ENCODE data around the gene PSTK.

DNA sequence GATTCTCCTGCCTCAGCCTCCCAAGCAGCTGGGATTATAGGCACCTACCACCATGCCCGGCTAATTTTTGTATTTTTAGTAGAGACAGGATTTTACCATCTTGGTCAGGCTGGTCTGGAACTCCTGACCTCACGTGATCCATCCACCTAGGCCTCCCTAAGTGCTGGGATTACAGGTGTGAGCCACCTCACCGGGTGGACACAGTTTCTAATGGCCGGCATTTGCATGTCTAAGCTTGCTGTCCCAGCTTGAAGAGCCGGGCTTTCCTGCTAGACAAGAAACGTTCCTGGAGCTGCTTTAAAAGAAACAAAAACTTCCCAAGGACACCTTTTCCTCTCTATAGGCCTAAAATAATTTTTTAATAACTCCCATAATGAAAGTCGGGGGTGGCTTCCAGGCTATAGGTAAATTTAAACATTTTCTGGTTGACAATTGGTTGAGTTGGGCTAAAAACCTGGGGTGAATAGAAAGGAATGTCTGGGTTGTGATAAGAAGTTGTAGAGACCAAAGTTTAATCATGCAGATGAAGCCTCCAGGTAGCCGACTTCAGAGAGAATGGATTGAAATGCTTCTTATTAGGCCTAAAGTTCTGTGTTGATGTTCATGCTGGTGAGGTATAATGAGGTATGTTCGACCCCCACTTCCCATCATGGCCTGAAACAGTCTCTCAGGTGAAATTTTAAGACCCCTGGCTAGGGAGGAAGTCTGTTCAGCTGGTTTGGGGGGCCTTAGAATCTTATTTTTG is 37.4 kb downstream of the PSTK start:
- no peak for TF ChIP-seq EZH2phosphoT487 (conservative IDR thresholded peaks at IDR 0.05; ENCODE audit: low read length)
- TF ChIP-seq CTCF (IDR thresholded peaks at IDR 0.05; ENCODE audit: insufficient read depth, low read length, poor library complexity, severe bottlenecking): no peak
